WTC11 (cell line): ENCODE results near the gene RGS12. TPM values are rescaled to one million over a fixed set of nuclear protein-coding genes. Genes with fewer than 3 reads are reported as not detected.

Experiments
- ATAC-seq: fragments of 200-7000 bp; cut with Tn5 transposase; 2 replicates; pipeline ENCODE4 v1.10.0; 2021; ENCODE audit warnings: mild to moderate bottlenecking, moderate library complexity
- CTCF ChIA-PET: fragments of 300-600 bp; sonication (Branson Sonifier 250); formaldehyde crosslinking; loops from one replicate; lab custom pipeline; 2021; ENCODE audit warnings: antibody characterized with exemption; lab: Charles Lee
- POLR2A ChIA-PET: fragments of 350-600 bp; sonication (Branson Sonifier 250); formaldehyde crosslinking; loops from one replicate; lab custom pipeline; 2021; ENCODE audit warnings: antibody characterized with exemption; lab: Charles Lee
- DNase-seq: peaks from one replicate; pipeline ENCODE4 v3.0.0; 2021; ENCODE audit warnings: low spot score
- H3K27ac Mint-ChIP-seq: 2 replicates; pipeline ENCODE4 v1.8.0; 2021; ENCODE audit warnings: mixed read lengths
- H3K27me3 Mint-ChIP-seq: 2 replicates; pipeline ENCODE4 v1.8.0; 2021; ENCODE audit warnings: low read depth, mild to moderate bottlenecking, moderate library complexity, mixed read lengths
- H3K36me3 Mint-ChIP-seq: 2 replicates; pipeline ENCODE4 v1.8.0; 2021; ENCODE audit warnings: mixed read lengths
- H3K4me1 Mint-ChIP-seq: 2 replicates; pipeline ENCODE4 v1.8.0; 2022; ENCODE audit warnings: mixed read lengths
- H3K4me3 Mint-ChIP-seq: 2 replicates; pipeline ENCODE4 v1.8.0; 2021; ENCODE audit warnings: mild to moderate bottlenecking, moderate library complexity, mixed read lengths
- H3K9me3 Mint-ChIP-seq: 2 replicates; pipeline ENCODE4 v1.8.0; 2021; ENCODE audit warnings: mixed read lengths
- AFF4 ChIP-seq: sonication (generic); formaldehyde crosslinking; IDR thresholded peaks from 2 replicates; pipeline ENCODE4 v1.8.1; 2023; ENCODE audit warnings: mild to moderate bottlenecking, missing genetic modification reagents, borderline replicate concordance
- ARID4B ChIP-seq: sonication (generic); formaldehyde crosslinking; IDR thresholded peaks from 2 replicates; pipeline ENCODE4 v1.8.0; 2023; ENCODE audit warnings: missing genetic modification reagents, mild to moderate bottlenecking, borderline replicate concordance
- GTF2I ChIP-seq: fragments of 250-450 bp; sonication (Bioruptor Pico); conservative IDR thresholded peaks from 2 replicates; pipeline ENCODE4 v1.4.0; 2021; ENCODE audit warnings: mild to moderate bottlenecking
- NR2C2 ChIP-seq: sonication (generic); formaldehyde crosslinking; IDR thresholded peaks from 2 replicates; pipeline ENCODE4 v1.8.0; 2022; ENCODE audit warnings: mild to moderate bottlenecking, missing genetic modification reagents
- NR3C1 ChIP-seq: sonication (generic); formaldehyde crosslinking; conservative IDR thresholded peaks from 2 replicates; pipeline ENCODE4 v1.8.1; 2023; ENCODE audit warnings: low read depth, mild to moderate bottlenecking, missing genetic modification reagents
- OVOL2 ChIP-seq: fragments of 250-450 bp; sonication (Bioruptor Pico); IDR thresholded peaks from 2 replicates; pipeline ENCODE4 v1.9.0; 2021; ENCODE audit warnings: mild to moderate bottlenecking, borderline replicate concordance
- SMAD4 ChIP-seq: sonication (generic); formaldehyde crosslinking; IDR thresholded peaks from 2 replicates; pipeline ENCODE4 v1.8.0; 2022; ENCODE audit warnings: mild to moderate bottlenecking, missing genetic modification reagents
- USF2 ChIP-seq: sonication (generic); formaldehyde crosslinking; IDR thresholded peaks from 2 replicates; pipeline ENCODE4 v1.8.1; 2023; ENCODE audit warnings: mild to moderate bottlenecking, missing genetic modification reagents, moderate library complexity
- ZNF423 ChIP-seq: fragments of 250-450 bp; sonication (Bioruptor Pico); IDR thresholded peaks from 2 replicates; pipeline ENCODE4 v2.1.2; 2022; ENCODE audit warnings: mild to moderate bottlenecking, moderate library complexity
- ZSCAN18 ChIP-seq: fragments of 250-450 bp; sonication (Bioruptor Pico); IDR thresholded peaks from 2 replicates; pipeline ENCODE4 v2.1.2; 2022; ENCODE audit warnings: mild to moderate bottlenecking, moderate library complexity
- total RNA-seq: library from RNA; stranded (reverse); gene quantifications from 3 replicates; pipeline ENCODE4 v1.2.3, GENCODE V29; 2021
- TF ChIP-seq, protein P1 (sequence below): fragments of 250-450 bp; sonication (Bioruptor Pico); IDR thresholded peaks from 2 replicates; pipeline ENCODE4 v1.9.0; 2021; ENCODE audit warnings: mild to moderate bottlenecking

RGS12 gene
- total RNA-seq, 1 experiment from 2014 or later, result 21.0 TPM

DNA sequence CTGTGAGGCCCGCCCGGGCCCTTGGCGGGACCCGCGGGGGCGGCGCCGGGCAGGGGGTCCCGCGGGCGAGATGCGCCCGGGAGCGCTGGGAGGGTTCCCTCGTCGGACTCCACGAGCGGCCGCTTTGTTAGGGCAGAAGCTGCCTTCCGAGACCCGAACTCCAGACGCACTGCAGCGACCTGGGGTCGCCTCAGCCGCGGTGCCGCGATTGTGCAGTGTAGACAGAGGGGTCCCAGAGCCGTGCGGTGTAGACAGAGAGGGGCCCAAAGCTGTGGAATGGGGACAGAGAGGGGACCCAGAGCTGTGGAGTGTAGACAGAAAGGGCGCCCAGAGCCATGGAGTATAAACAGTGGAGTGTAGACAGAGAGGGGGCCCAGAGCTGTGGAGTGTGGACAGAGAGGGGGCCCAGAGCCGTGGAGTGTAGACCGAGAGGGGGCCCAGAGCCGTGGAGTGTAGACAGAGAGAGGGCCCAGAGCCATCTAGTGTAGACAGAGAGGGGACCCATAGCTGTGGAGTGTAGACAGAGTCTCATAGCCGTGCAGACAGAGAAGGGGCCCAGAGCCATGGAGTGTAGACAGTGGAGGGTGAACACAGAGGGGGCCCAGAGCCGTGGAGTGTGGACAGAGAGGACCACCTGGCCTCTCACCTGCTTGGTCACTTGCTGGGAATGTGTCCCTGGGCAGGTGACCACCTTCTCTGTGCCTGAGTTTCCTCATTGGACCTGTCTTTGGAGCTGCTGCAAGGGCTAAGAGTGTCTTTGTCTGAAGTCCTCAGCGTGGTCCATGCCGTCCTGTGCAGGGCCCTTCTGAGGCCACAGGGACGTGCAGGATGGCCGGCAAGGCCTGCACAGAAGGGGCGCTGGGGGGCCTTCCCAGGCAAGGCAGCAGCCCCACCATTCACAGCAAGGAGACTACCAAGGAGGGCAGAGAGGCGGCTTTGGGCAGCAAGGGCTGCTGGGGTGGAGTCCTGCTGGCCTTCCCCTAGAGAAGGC is 875 bp downstream of the RGS12 start:
- H3K4me3 Mint-ChIP-seq, result peak overlapping the region; percentile 79
- H3K27ac Mint-ChIP-seq, result no peak overlapping the region; the same call in 1 of the 2 replicates
- DNase-seq (peak; percentile 26), ATAC-seq (peak; percentile 1)
- peaks cover 23% of the 10 kb centered on the region for H3K27me3 Mint-ChIP-seq
- H3K36me3 Mint-ChIP-seq, result no peaks in the 10 kb centered on the region
- TF ChIP-seq OVOL2 (CRISPR knock-in tag), result no peak
- no peak for TF ChIP-seq NR3C1
- no peak for TF ChIP-seq USF2 (CRISPR knock-in tag)
- no peak for TF ChIP-seq SMAD4
- TF ChIP-seq ZSCAN18 (CRISPR knock-in tag), result no peak
- TF ChIP-seq GTF2I (CRISPR knock-in tag), result no peak
- no peak for TF ChIP-seq NR2C2 (CRISPR knock-in tag)
- TF ChIP-seq ARID4B (CRISPR knock-in tag), result no peak
- TF ChIP-seq AFF4 (CRISPR knock-in tag), result no peak
- TF ChIP-seq ZNF423 (CRISPR knock-in tag), result no peak
- TF ChIP-seq, protein P1, sequence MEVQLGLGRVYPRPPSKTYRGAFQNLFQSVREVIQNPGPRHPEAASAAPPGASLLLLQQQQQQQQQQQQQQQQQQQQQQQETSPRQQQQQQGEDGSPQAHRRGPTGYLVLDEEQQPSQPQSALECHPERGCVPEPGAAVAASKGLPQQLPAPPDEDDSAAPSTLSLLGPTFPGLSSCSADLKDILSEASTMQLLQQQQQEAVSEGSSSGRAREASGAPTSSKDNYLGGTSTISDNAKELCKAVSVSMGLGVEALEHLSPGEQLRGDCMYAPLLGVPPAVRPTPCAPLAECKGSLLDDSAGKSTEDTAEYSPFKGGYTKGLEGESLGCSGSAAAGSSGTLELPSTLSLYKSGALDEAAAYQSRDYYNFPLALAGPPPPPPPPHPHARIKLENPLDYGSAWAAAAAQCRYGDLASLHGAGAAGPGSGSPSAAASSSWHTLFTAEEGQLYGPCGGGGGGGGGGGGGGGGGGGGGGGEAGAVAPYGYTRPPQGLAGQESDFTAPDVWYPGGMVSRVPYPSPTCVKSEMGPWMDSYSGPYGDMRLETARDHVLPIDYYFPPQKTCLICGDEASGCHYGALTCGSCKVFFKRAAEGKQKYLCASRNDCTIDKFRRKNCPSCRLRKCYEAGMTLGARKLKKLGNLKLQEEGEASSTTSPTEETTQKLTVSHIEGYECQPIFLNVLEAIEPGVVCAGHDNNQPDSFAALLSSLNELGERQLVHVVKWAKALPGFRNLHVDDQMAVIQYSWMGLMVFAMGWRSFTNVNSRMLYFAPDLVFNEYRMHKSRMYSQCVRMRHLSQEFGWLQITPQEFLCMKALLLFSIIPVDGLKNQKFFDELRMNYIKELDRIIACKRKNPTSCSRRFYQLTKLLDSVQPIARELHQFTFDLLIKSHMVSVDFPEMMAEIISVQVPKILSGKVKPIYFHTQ, result no peak
- H3K9me3 Mint-ChIP-seq, result no peaks in the 10 kb centered on the region
- H3K4me1 Mint-ChIP-seq, result peaks cover 26% of the 10 kb centered on the region
- ChIA-PET CTCF (interaction anchor here (1.2 to 3.7 kb wide), 2 partner anchors 25 to 141 kb away, joined by 4 to 45 read pairs; no protein-coding TSS in a partner anchor), POLR2A (no interaction called here)
